K562 (cell line): ENCODE data around the gene PREX1. TPM values are rescaled to one million over a fixed set of nuclear protein-coding genes. Genes with fewer than 3 reads are reported as not detected.
A peak's percentile ranks its signal among the peaks of the same experiment; 100 is the strongest.

Experiments
- ATAC-seq: fragments of 200-7000 bp; cut with Tn5 transposase; 3 replicates; pipeline ENCODE4 v1.9.1; 2020; ENCODE audit warnings: moderate library complexity
- BruUV-seq: library from RNA; stranded (reverse); fragments of 400-500 nt; replicated peaks from 2 replicates; lab custom pipeline; 2021; lab: Mats Ljungman, UMichigan
- CTCF ChIA-PET: fragments of 300-600 bp; formaldehyde crosslinking; extraction: SDS; loops from one replicate; lab custom pipeline; 2021; ENCODE audit warnings: low intra/inter-chr PET ratio; lab: Yijun Ruan, JAX
- POLR2A ChIA-PET: fragments of 300-600, 350-650 bp; sonication (Branson Sonifier 250); formaldehyde crosslinking; extraction: SDS; loops from one replicate; lab custom pipeline; 2021; ENCODE audit warnings: antibody characterized with exemption, inconsistent platforms; lab: Yijun Ruan, JAX
- DNase-seq, 4 experiments: peaks; one replicate each; pipeline versions ENCODE4 v3.0.0 to v3.0.0-alpha.2; 2011 to 2018; ENCODE audit warnings: low spot score in 3 of 4, mixed read lengths in 3 of 4; ENCODE audit errors: extremely low read depth in 1 of 4
- FAIRE-seq: peaks from 2 replicates; lab custom pipeline; 2011; peaks lifted over from hg19 to GRCh38; lab: Jason Lieb, UNC
- H2AFZ ChIP-seq: 2 replicates; pipeline ENCODE4 v1.6.0; 2011; ENCODE audit warnings: low read depth, low read length, control low read depth, inconsistent platforms
- H3K27ac ChIP-seq: fragments of 200-600 bp; 3 replicates; pipeline ENCODE4 v1.8.0; 2011; ENCODE audit warnings: low read depth, mild to moderate bottlenecking, control low read depth, inconsistent platforms, low read length, moderate library complexity, mixed read lengths; ENCODE audit errors: extremely low read depth
- H3K27me3 ChIP-seq, 2 experiments: fragments of 300-600 bp in 1 of 2; 2 replicates in 1 of 2; 3 replicates in 1 of 2; pipeline versions ENCODE4 v1.6.0 to v1.8.0; 2011; ENCODE audit warnings: inconsistent platforms in 2 of 2, low read length in 2 of 2, mild to moderate bottlenecking in 1 of 2, mixed read lengths in 1 of 2, moderate library complexity in 1 of 2; ENCODE audit not compliant: control insufficient read depth in 2 of 2, insufficient read depth in 2 of 2
- H3K36me3 ChIP-seq: fragments of 300-600 bp; 3 replicates; pipeline ENCODE4 v1.8.0; 2011; ENCODE audit warnings: mild to moderate bottlenecking, low read length, inconsistent platforms; ENCODE audit not compliant: control insufficient read depth, insufficient read depth
- H3K4me1 ChIP-seq, 2 experiments: fragments of 200-600 bp in 1 of 2; replicated peaks in 1 of 2; 2 replicates in 1 of 2; 3 replicates in 1 of 2; pipeline versions ENCODE4 v1.5.1 to v1.8.0; 2011; ENCODE audit warnings: inconsistent platforms in 2 of 2, low read length in 2 of 2, mild to moderate bottlenecking in 1 of 2, mixed read lengths in 1 of 2, moderate library complexity in 1 of 2; ENCODE audit not compliant: control insufficient read depth in 2 of 2, insufficient read depth in 2 of 2
- H3K4me2 ChIP-seq: 2 replicates; pipeline ENCODE4 v1.6.1; 2011; ENCODE audit warnings: low read length, control low read depth, inconsistent platforms, mixed read lengths; ENCODE audit not compliant: insufficient read depth
- H3K4me3 ChIP-seq: fragments of 200-600 bp; sonication (generic), shearing (Covaris generic); 2 replicates; pipeline ENCODE4 v1.5.1; 2016; ENCODE audit warnings: control low read depth, inconsistent platforms
- H3K79me2 ChIP-seq: fragments of 200-600 bp; 3 replicates; pipeline ENCODE4 v1.8.0; 2011; ENCODE audit warnings: low read length, inconsistent platforms; ENCODE audit not compliant: control insufficient read depth, insufficient read depth
- H3K9ac ChIP-seq, 2 experiments: 2 replicates each; pipeline versions ENCODE4 v1.6.0 to v1.6.1; 2011; ENCODE audit warnings: low read depth in 2 of 2, low read length in 2 of 2, control low read depth in 1 of 2, inconsistent platforms in 1 of 2, mild to moderate bottlenecking in 1 of 2, mixed read lengths in 1 of 2; ENCODE audit not compliant: insufficient read depth in 1 of 2
- H3K9me1 ChIP-seq: one replicate; pipeline ENCODE4 v1.6.0; 2011; ENCODE audit warnings: inconsistent platforms, mild to moderate bottlenecking, low read length, moderate library complexity; ENCODE audit not compliant: control insufficient read depth, insufficient read depth
- H3K9me3 ChIP-seq: replicated peaks from 2 replicates; pipeline ENCODE4 v1.5.1; 2011; ENCODE audit warnings: low read depth, low read length, inconsistent platforms; ENCODE audit not compliant: control insufficient read depth, insufficient read depth
- H4K20me1 ChIP-seq: replicated peaks from 2 replicates; pipeline ENCODE4 v1.6.1; 2011; ENCODE audit warnings: low read length, inconsistent platforms, mixed read lengths; ENCODE audit not compliant: control insufficient read depth, insufficient read depth
- ELF4 ChIP-seq: fragments of 450-650 bp; formaldehyde crosslinking; IDR thresholded peaks from 2 replicates; pipeline ENCODE4 v1.4.0; 2022; ENCODE audit warnings: missing genetic modification characterization
- MEF2D ChIP-seq: conservative IDR thresholded peaks from 2 replicates; pipeline ENCODE4 v1.6.1; 2016; ENCODE audit warnings: low read depth, missing genetic modification characterization, missing compliant biosample characterization
- STAT5A ChIP-seq: IDR thresholded peaks from 2 replicates; pipeline ENCODE4 v1.6.1; 2012; ENCODE audit warnings: low read length, inconsistent platforms, borderline replicate concordance
- ZNF408 ChIP-seq: fragments of 250-450 bp; sonication (Bioruptor Pico); IDR thresholded peaks from 2 replicates; pipeline ENCODE4 v1.4.0; 2020; ENCODE audit warnings: low read depth, mild to moderate bottlenecking, moderate library complexity
- ZNF766 ChIP-seq: fragments of 200-800 bp; sonication (Bioruptor generic); conservative IDR thresholded peaks from 2 replicates; pipeline ENCODE4 v1.6.1; 2016; ENCODE audit warnings: missing genetic modification characterization, missing compliant biosample characterization
- WGBS: fragments of 100-300 bp; shearing (Covaris generic); methylation state at CpG from one replicate; pipeline ENCODE4 v1.1.6; 2016; ENCODE audit warnings: low coverage, mixed read lengths; ENCODE audit not compliant: insufficient coverage; ENCODE audit errors: missing lambda C conversion rate; 5-methylcytosine and 5-hydroxymethylcytosine counted together
- in situ Hi-C: fragments of 300-500 bp; cut with MboI; formaldehyde crosslinking; loops from 4 replicates; pipeline ENCODE4 v1.15.0; 2018; ENCODE audit warnings: inconsistent platforms, mixed read lengths
- intact Hi-C: fragments of 100-400 bp; cut with micrococcal nuclease; formaldehyde crosslinking; loops from 2 replicates; pipeline ENCODE4 v1.14.2; 2022
- polyA plus RNA-seq, 8 experiments: library from polyadenylated mRNA; depleted of rRNA in 4 of 8; stranded (reverse) in 5 of 8; unstranded in 3 of 8; fragments of >200 nt; fragmentation: Nextera tagmentation in 2 of 8; fragmentation: Illumina TruSeq in 1 of 8; extraction: Ambion mirVana in 2 of 8; extraction: Trizol in 1 of 8; gene quantifications; 2 replicates each; pipeline versions ENCODE4 v1.2.1 to v1.2.3, GENCODE V29; 2011 to 2014; ENCODE audit warnings: inconsistent platforms in 1 of 8, missing spikeins in 1 of 8
- total RNA-seq, 7 experiments: library from RNA; depleted of rRNA in 6 of 7; stranded (reverse); fragments of >200 nt in 6 of 7; fragmentation: Illumina TruSeq in 2 of 7; extraction: Trizol in 2 of 7; gene quantifications; 2 replicates each; pipeline versions ENCODE4 v1.2.1 to v1.2.3, GENCODE V29; 2011 to 2021; ENCODE audit warnings: low replicate concordance in 1 of 7
- TF ChIP-seq, protein P1 (sequence below): fragments of 450-650 bp; formaldehyde crosslinking; IDR thresholded peaks from 2 replicates; pipeline ENCODE4 v1.4.0; 2022; ENCODE audit warnings: missing genetic modification characterization
- TF ChIP-seq, protein P2 (sequence below): fragments of 250-450 bp; sonication (Bioruptor Pico); IDR thresholded peaks from 2 replicates; pipeline ENCODE4 v1.5.0; 2021; ENCODE audit warnings: mild to moderate bottlenecking, moderate library complexity
- TF ChIP-seq, protein P3 (sequence below): sonication (generic); formaldehyde crosslinking; IDR thresholded peaks from 2 replicates; pipeline ENCODE4 v1.9.0; 2022; ENCODE audit warnings: mild to moderate bottlenecking, missing genetic modification reagents
- TF ChIP-seq, protein P4 (sequence below), 3 experiments: fragments of 200-800 bp in 1 of 3; fragments of 250-450 bp in 1 of 3; fragments of 450-650 bp in 1 of 3; sonication (Bioruptor Pico) in 1 of 3; sonication (Bioruptor generic) in 1 of 3; formaldehyde crosslinking in 1 of 3; IDR thresholded peaks; 2 replicates each; pipeline versions ENCODE4 v1.6.1 to v1.8.0; 2016 to 2022; ENCODE audit warnings: mild to moderate bottlenecking in 2 of 3, missing genetic modification characterization in 2 of 3, missing compliant biosample characterization in 1 of 3, moderate library complexity in 1 of 3

Gene PREX1
- total and polyA plus RNA-seq, 9 of the 15 experiments (the other 6 are each of a cell fraction or from before 2014, with no cell fraction given) = 0.37 to 10.4 (median 4.8) TPM

DNA sequence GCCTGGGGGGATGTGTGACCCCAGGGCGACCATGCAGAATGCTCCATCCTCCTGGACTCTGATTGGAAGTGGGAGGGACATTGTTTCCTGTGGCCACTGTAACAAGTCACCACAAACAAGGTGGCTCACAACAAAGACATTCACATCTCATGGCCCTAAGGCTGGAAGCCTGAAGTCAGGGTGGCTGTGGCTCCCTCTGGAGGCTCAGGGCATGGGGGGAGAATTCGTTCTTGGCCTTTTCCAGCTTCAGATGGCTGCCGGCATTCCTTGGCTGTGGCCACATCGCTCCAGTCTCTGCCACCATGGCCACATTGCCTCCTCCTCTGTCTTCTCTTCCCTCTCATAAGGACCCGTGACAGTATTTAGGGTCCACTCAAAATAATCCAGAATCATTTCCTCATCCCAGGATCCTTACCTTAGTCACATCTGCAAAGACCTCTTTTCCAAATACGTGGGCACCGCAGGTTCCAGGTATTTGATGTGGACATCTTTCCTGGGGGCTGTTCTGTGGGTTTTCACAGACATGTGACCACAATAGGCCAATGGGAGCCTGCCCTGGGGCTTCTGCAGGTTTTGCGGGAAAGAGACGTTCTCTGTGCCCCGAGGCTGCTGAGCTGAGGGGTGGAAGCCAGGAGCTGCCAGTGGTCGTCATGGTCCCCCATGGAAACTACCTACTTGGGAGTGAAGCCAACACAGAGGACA lies 249.3 kb downstream of the PREX1 start:
- CTCF ChIA-PET = no interaction called here
- no peak overlapping the region for H3K4me3 ChIP-seq
- TF ChIP-seq, protein P1, sequence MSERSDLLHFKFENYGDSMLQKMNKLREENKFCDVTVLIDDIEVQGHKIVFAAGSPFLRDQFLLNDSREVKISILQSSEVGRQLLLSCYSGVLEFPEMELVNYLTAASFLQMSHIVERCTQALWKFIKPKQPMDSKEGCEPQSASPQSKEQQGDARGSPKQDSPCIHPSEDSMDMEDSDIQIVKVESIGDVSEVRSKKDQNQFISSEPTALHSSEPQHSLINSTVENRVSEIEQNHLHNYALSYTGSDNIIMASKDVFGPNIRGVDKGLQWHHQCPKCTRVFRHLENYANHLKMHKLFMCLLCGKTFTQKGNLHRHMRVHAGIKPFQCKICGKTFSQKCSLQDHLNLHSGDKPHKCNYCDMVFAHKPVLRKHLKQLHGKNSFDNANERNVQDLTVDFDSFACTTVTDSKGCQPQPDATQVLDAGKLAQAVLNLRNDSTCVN (CRISPR knock-in tag) = no peak
- TF ChIP-seq ZNF408 (CRISPR knock-in tag) (no peak), MEF2D (tag) (no peak), ZNF766 (CRISPR knock-in tag) (no peak), ELF4 (no peak), STAT5A (no peak)
- TF ChIP-seq, protein P2, sequence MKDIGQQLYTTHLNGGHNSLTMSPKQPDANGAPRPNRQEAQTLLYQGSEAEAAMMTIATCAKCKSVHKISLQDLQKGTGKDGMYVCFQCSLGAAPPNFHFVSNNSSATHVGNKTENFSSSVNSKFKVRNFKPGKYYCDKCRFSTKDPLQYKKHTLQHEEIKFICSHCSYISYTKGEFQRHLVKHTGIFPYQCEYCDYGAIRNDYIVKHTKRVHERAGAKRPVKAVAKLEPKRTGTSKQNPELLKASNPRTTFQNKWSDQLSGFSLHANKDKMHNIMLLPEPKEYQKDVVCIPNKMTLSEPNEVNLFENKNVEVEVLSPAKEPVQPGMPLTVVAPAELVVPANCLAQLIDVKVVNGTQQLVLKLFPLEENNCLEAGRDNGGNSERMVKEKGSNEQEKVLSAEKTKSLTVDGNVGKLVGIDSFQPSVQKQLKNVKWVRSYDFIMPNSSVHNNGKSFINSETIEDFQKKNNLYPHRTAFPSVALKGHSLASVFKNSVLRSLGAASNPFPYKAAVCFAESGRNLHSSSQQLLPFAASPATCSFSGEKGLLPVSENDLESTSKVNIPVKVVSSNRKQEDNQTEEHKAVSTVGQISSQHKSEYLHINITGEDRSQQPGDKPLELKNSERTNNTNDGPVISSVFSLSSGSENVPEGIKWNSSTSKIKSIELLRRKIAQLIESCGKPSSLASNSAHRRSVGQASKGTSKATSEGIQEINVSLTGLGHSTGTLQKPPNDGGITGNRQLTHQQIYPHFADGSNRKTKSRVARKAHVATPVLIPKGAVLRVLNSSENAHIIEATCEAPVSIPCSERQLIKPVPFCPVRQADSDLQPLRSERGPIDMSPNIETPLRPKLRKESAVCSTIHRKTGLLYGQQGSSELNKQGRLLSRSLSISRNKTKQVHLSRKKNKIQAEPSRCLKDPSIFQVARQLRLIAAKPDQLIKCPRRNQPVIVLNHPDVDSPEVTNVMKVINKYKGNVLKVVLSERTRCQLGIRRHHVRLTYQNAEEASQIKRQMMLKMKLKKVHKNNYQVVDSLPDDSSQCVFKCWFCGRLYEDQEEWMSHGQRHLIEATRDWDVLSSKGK (CRISPR knock-in tag) = no peak
- TF ChIP-seq, protein P3, sequence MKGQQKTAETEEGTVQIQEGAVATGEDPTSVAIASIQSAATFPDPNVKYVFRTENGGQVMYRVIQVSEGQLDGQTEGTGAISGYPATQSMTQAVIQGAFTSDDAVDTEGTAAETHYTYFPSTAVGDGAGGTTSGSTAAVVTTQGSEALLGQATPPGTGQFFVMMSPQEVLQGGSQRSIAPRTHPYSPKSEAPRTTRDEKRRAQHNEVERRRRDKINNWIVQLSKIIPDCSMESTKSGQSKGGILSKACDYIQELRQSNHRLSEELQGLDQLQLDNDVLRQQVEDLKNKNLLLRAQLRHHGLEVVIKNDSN (CRISPR knock-in tag) = peak; percentile 61
- TF ChIP-seq, protein P4, sequence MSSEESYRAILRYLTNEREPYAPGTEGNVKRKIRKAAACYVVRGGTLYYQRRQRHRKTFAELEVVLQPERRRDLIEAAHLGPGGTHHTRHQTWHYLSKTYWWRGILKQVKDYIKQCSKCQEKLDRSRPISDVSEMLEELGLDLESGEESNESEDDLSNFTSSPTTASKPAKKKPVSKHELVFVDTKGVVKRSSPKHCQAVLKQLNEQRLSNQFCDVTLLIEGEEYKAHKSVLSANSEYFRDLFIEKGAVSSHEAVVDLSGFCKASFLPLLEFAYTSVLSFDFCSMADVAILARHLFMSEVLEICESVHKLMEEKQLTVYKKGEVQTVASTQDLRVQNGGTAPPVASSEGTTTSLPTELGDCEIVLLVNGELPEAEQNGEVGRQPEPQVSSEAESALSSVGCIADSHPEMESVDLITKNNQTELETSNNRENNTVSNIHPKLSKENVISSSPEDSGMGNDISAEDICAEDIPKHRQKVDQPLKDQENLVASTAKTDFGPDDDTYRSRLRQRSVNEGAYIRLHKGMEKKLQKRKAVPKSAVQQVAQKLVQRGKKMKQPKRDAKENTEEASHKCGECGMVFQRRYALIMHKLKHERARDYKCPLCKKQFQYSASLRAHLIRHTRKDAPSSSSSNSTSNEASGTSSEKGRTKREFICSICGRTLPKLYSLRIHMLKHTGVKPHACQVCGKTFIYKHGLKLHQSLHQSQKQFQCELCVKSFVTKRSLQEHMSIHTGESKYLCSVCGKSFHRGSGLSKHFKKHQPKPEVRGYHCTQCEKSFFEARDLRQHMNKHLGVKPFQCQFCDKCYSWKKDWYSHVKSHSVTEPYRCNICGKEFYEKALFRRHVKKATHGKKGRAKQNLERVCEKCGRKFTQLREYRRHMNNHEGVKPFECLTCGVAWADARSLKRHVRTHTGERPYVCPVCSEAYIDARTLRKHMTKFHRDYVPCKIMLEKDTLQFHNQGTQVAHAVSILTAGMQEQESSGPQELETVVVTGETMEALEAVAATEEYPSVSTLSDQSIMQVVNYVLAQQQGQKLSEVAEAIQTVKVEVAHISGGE (CRISPR knock-in tag; IDR thresholded peaks at IDR 0.05) = 0 out of 6 replicates have a peak, but pooled peaks of 1 of the 3 experiments have one; percentile 37

More for the DNA sequence above, 249.3 kb downstream of the PREX1 start:
- Histone ChIP-seq H3K79me2 (no peaks in the 10 kb centered on the region), H3K4me2 (no peak overlapping the region), H2AFZ (no peak overlapping the region), H4K20me1 (peaks cover 5% of the 10 kb centered on the region; the same call in 1 of the 2 replicates), H3K9ac (no peak overlapping the region), H3K27me3 (peaks cover 2 to 33% of the 10 kb centered on the region in 2 experiments; a peak in 3 of 5 replicates), H3K27ac (no peak overlapping the region), H3K36me3 (no peaks in the 10 kb centered on the region), H3K9me3 (no peaks in the 10 kb centered on the region), H3K4me1 (no peaks in the 10 kb centered on the region; a peak in 1 of 5 replicates), H3K9me1 (no peaks in the 10 kb centered on the region)
- BruUV-seq = no TSS peak
- POLR2A ChIA-PET = no interaction called here
- DNase-seq (peak in 1 of 4 experiments; percentile 8), ATAC-seq (peak; percentile 51; the same call in 1 of the 3 replicates), FAIRE-seq (peak; percentile 15)
- in situ Hi-C loops = no loop called here
- 1% methylated on average over 11 of the region's 11 CpGs for WGBS
- intact Hi-C loops = no loop called here
